SIG-M5 treated with dmso at 0.1 percent for 504 hours (cell line): ENCODE data around the gene MROH2B.

Experiments
- DNase-seq: peaks from one replicate; lab custom pipeline; 2025; ENCODE audit not compliant: unreplicated experiment; lab: John Stamatoyannopoulos, UW

MROH2B gene

DNA sequence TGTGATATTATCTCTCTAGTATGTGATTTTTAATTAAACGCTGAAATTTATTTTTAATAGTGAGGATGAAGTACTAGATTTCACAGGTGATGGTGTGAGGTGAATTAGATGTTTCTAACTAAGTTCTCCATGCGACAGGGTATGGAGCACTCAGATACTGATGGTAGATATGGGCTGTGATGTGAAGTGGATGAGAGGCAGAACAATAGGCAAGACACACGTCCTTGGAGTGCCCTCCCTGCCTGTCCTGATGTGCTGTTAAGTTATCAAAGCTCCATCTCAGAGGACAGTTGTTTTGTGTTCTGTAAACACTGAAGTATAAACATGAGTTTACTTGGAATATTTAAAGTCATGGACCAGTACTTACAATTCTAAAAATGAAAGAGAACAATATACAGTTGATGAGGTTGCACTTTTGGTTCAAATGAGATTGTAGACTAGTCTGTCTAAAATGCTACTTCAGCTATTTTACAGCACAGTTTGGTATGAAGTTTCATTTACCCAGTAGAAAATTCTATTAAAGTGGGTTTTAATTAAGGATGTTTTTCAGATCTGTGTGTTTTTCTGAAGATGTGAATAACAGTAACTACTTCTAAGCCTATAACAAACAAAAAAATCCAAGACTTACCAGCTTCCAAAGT, 97.7 kb downstream of the MROH2B start:
- DNase-seq, result no peak

GRCh38 chr5:40972434-40972833, 98.7 kb downstream of the MROH2B start:
- no peak for DNase-seq

GRCh38 chr5:40962207-40962955, 108.8 kb downstream of the MROH2B start:
- no peak for DNase-seq

DNA sequence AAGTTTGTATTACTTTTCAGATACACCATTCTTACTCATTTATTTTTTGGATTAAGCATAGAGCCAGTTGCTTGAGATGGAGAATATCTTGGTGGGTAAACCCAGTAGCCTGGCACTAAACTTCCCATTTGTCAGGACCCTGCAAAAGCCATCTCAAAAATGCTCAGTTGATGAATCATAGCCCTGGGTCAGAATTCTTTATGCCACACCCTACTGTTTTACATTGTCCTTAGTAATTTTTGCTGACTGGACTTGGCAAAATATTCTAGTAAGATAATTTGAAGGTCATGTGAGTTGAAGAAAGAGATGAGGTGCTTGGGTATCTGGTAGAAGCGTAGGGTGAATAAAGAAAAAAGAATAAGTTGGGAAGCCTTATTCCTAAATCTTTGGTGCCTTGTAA, 111.1 kb downstream of the MROH2B start:
- no peak for DNase-seq

DNA sequence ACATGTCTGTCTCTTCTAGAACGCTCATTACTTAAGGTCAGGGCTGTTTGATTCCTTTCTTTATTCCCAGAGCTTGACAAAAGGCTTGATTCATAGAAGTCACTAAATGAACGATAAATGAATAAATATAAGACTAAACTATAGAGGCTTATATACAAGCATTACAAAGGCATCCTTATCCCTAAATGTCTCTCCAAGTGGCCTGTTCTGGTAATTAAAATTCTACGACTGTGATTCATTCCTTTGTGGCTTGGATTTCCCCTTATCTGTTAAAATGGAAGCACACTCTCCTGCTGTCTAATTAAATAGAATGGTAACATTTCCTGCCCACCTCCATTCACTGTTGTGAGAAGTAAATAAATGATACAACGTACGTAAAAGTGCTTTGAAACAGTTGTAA, 112.3 kb downstream of the MROH2B start:
- no peak for DNase-seq

GRCh38 chr5:40957048-40957447, 114.1 kb downstream of the MROH2B start:
- DNase-seq, result no peak

- no peak for DNase-seq
Measured at GRCh38 chr5:40955313-40955712, 115.8 kb downstream of the MROH2B start.
